ENCODE data around the gene KCND2. TPM values are rescaled to one million over a fixed set of nuclear protein-coding genes. Genes with fewer than 3 reads are reported as not detected.

KCND2 gene
- total RNA-seq, 1 experiment from 2014 or later = 0.33 TPM

- Histone ChIP-seq H3K79me2 (ENCODE audit: low read length) (no peaks in the 10 kb centered on the region), H3K4me2 (ENCODE audit: low read length) (no peak overlapping the region), H3K27me3 (ENCODE audit: low read length) (no peaks in the 10 kb centered on the region), H3K4me1 (ENCODE audit: insufficient read depth, low read length) (no peaks in the 10 kb centered on the region), H3K9ac (ENCODE audit: low read length) (no peak overlapping the region), H3K9me2 (replicated peaks; ENCODE audit: low read length) (no peaks in the 10 kb centered on the region), H4K20me1 (ENCODE audit: low read length) (no peaks in the 10 kb centered on the region), H3K9me3 (ENCODE audit: low read length) (no peaks in the 10 kb centered on the region), H2AFZ (ENCODE audit: low read length) (no peak overlapping the region), H3K27ac (ENCODE audit: low read length) (no peak overlapping the region), H3K36me3 (ENCODE audit: low read depth, low read length) (no peaks in the 10 kb centered on the region), H3K4me3 (ENCODE audit: low read length) (no peak overlapping the region), H3F3A (ENCODE audit: low read length, unreplicated experiment) (no peaks in the 10 kb centered on the region)
- TF ChIP-seq CTCF (conservative IDR thresholded peaks at IDR 0.05; ENCODE audit: low read depth, low read length) (no peak), EZH2phosphoT487 (IDR thresholded peaks at IDR 0.05; ENCODE audit: borderline replicate concordance, low read length) (no peak), EZH2 (IDR thresholded peaks at IDR 0.05; ENCODE audit: low read length, unreplicated experiment) (no peak)
- DNase-seq (no peak), ATAC-seq (no peak)
- ChIA-PET POLR2A (ENCODE audit: unreplicated experiment) (interaction anchor here (0.7 kb wide), 1 partner anchor 125 kb away, joined by 4 read pairs; no protein-coding TSS in a partner anchor), CTCF (no interaction called here)
- intact Hi-C loops (cut with micrococcal nuclease) = no loop called here
- no TSS peak for BruUV-seq (replicated peaks)
These were observed 191.1 kb downstream of the KCND2 start for GRCh38 chr7:120464104-120464503.

GRCh38 chr7:120467676-120468075 is 194.7 kb downstream of the KCND2 start:
- H3F3A ChIP-seq (ENCODE audit: low read length, unreplicated experiment) = no peaks in the 10 kb centered on the region
- no peak overlapping the region for H3K4me2 ChIP-seq (ENCODE audit: low read length)
- H3K4me1 ChIP-seq (ENCODE audit: insufficient read depth, low read length) = no peaks in the 10 kb centered on the region
- BruUV-seq (replicated peaks) = no TSS peak
- no peaks in the 10 kb centered on the region for H3K9me2 ChIP-seq (replicated peaks; ENCODE audit: low read length)
- no peaks in the 10 kb centered on the region for H3K27me3 ChIP-seq (ENCODE audit: low read length)
- H3K27ac ChIP-seq (ENCODE audit: low read length) = no peak overlapping the region
- H3K79me2 ChIP-seq (ENCODE audit: low read length) = no peaks in the 10 kb centered on the region
- H3K9me3 ChIP-seq (ENCODE audit: low read length) = no peaks in the 10 kb centered on the region
- ChIA-PET POLR2A (ENCODE audit: unreplicated experiment) (no interaction called here), CTCF (no interaction called here)
- no peak overlapping the region for H3K4me3 ChIP-seq (ENCODE audit: low read length)
- H2AFZ ChIP-seq (ENCODE audit: low read length) = no peak overlapping the region
- ATAC-seq (no peak), DNase-seq (no peak)
- H3K36me3 ChIP-seq (ENCODE audit: low read depth, low read length) = no peaks in the 10 kb centered on the region
- intact Hi-C loops (cut with micrococcal nuclease) = no loop called here
- H4K20me1 ChIP-seq (ENCODE audit: low read length) = no peaks in the 10 kb centered on the region
- H3K9ac ChIP-seq (ENCODE audit: low read length) = no peak overlapping the region
- no peak for TF ChIP-seq EZH2phosphoT487 (IDR thresholded peaks at IDR 0.05; ENCODE audit: borderline replicate concordance, low read length)
- no peak for TF ChIP-seq EZH2 (IDR thresholded peaks at IDR 0.05; ENCODE audit: low read length, unreplicated experiment)
- no peak for TF ChIP-seq CTCF (conservative IDR thresholded peaks at IDR 0.05; ENCODE audit: low read depth, low read length)

GRCh38 chr7:120468611-120469010 is 195.6 kb downstream of the KCND2 start:
- Histone ChIP-seq H3K27me3 (ENCODE audit: low read length) (no peaks in the 10 kb centered on the region), H3K9ac (ENCODE audit: low read length) (no peak overlapping the region), H2AFZ (ENCODE audit: low read length) (no peak overlapping the region), H3K36me3 (ENCODE audit: low read depth, low read length) (no peaks in the 10 kb centered on the region), H3K4me2 (ENCODE audit: low read length) (no peak overlapping the region), H4K20me1 (ENCODE audit: low read length) (no peaks in the 10 kb centered on the region), H3K9me3 (ENCODE audit: low read length) (no peaks in the 10 kb centered on the region), H3K79me2 (ENCODE audit: low read length) (no peaks in the 10 kb centered on the region), H3K9me2 (replicated peaks; ENCODE audit: low read length) (no peaks in the 10 kb centered on the region), H3K27ac (ENCODE audit: low read length) (no peak overlapping the region), H3K4me3 (ENCODE audit: low read length) (no peak overlapping the region), H3F3A (ENCODE audit: low read length, unreplicated experiment) (no peaks in the 10 kb centered on the region), H3K4me1 (ENCODE audit: insufficient read depth, low read length) (no peaks in the 10 kb centered on the region)
- ChIA-PET POLR2A (ENCODE audit: unreplicated experiment) (no interaction called here), CTCF (no interaction called here)
- no peak for TF ChIP-seq EZH2phosphoT487 (IDR thresholded peaks at IDR 0.05; ENCODE audit: borderline replicate concordance, low read length)
- no peak for TF ChIP-seq EZH2 (IDR thresholded peaks at IDR 0.05; ENCODE audit: low read length, unreplicated experiment)
- no peak for TF ChIP-seq CTCF (conservative IDR thresholded peaks at IDR 0.05; ENCODE audit: low read depth, low read length)
- no peak for ATAC-seq
- no TSS peak for BruUV-seq (replicated peaks)
- intact Hi-C loops (cut with micrococcal nuclease) = no loop called here
- no peak for DNase-seq

All from PC-3 (cell line).